ENCODE data around the gene MYO10. TPM values are rescaled to one million over a fixed set of nuclear protein-coding genes. Genes with fewer than 3 reads are reported as not detected.

MYO10 gene
- total RNA-seq, 1 experiment from 2014 or later, result 202 TPM

- CTCF ChIA-PET, result interaction anchor here (0.5 kb wide), 1 partner anchor 324 kb away, joined by 3 read pairs; no protein-coding TSS in a partner anchor
Measured at GRCh38 chr5:16853518-16853917, 82.6 kb downstream of the MYO10 start.

GRCh38 chr5:16852251-16853005 lies 83.7 kb downstream of the MYO10 start:
- Histone ChIP-seq H3K4me1 (ENCODE audit: insufficient read depth, low read length, poor library complexity, severe bottlenecking) (peaks cover 61% of the 10 kb centered on the region), H3K9me3 (ENCODE audit: low read depth, low read length, poor library complexity, severe bottlenecking) (no peaks in the 10 kb centered on the region), H3K4me3 (ENCODE audit: low read depth, low read length, poor library complexity, severe bottlenecking) (no peak overlapping the region), H3K27me3 (replicated peaks; ENCODE audit: insufficient read depth, low read depth, low read length, poor library complexity) (no peaks in the 10 kb centered on the region), H3K27ac (ENCODE audit: low read depth, low read length, poor library complexity, severe bottlenecking) (peak overlapping the region; percentile 11), H3K36me3 (ENCODE audit: insufficient read depth, low read length, poor library complexity, severe bottlenecking) (peaks cover 4% of the 10 kb centered on the region)
- CTCF ChIA-PET, result no interaction called here
- POLR2A ChIA-PET (ENCODE audit: low non-redundant PET), result interaction anchor here (0.6 kb wide), 1 partner anchor 348 kb away, joined by 4 read pairs; no protein-coding TSS in a partner anchor
- TF ChIP-seq CTCF (conservative IDR thresholded peaks at IDR 0.05; ENCODE audit: low read depth, low read length) (no peak), EZH2 (IDR thresholded peaks at IDR 0.05; ENCODE audit: borderline replicate concordance, low read depth, low read length, poor library complexity, severe bottlenecking) (no peak)
- no TSS peak for BruUV-seq (replicated peaks)
- no peak for DNase-seq (ENCODE audit: low spot score)
- intact Hi-C loops (cut with micrococcal nuclease; ENCODE audit: unreplicated experiment), result no loop called here

More at GRCh38 chr5:16853518-16853917, 82.6 kb downstream of the MYO10 start:
- peak overlapping the region; percentile 33 for H3K27ac ChIP-seq (ENCODE audit: low read depth, low read length, poor library complexity, severe bottlenecking)
- H3K36me3 ChIP-seq (ENCODE audit: insufficient read depth, low read length, poor library complexity, severe bottlenecking), result peaks cover 4% of the 10 kb centered on the region
- no peaks in the 10 kb centered on the region for H3K27me3 ChIP-seq (replicated peaks; ENCODE audit: insufficient read depth, low read depth, low read length, poor library complexity)
- no peak overlapping the region for H3K4me3 ChIP-seq (ENCODE audit: low read depth, low read length, poor library complexity, severe bottlenecking)
- no peaks in the 10 kb centered on the region for H3K9me3 ChIP-seq (ENCODE audit: low read depth, low read length, poor library complexity, severe bottlenecking)
- BruUV-seq (replicated peaks), result no TSS peak
- intact Hi-C loops (cut with micrococcal nuclease; ENCODE audit: unreplicated experiment), result no loop called here
- TF ChIP-seq CTCF (conservative IDR thresholded peaks at IDR 0.05; ENCODE audit: low read depth, low read length) (no peak), EZH2 (IDR thresholded peaks at IDR 0.05; ENCODE audit: borderline replicate concordance, low read depth, low read length, poor library complexity, severe bottlenecking) (no peak)
- H3K4me1 ChIP-seq (ENCODE audit: insufficient read depth, low read length, poor library complexity, severe bottlenecking), result peaks cover 72% of the 10 kb centered on the region
- no peak for DNase-seq (ENCODE audit: low spot score)
- POLR2A ChIA-PET (ENCODE audit: low non-redundant PET), result interaction anchor here (0.6 kb wide), 1 partner anchor 31 kb away, joined by 6 read pairs; no protein-coding TSS in a partner anchor

GRCh38 chr5:16849775-16850174 lies 86.3 kb downstream of the MYO10 start:
- intact Hi-C loops (cut with micrococcal nuclease; ENCODE audit: unreplicated experiment), result no loop called here
- no TSS peak for BruUV-seq (replicated peaks)
- Histone ChIP-seq H3K9me3 (ENCODE audit: low read depth, low read length, poor library complexity, severe bottlenecking) (no peaks in the 10 kb centered on the region), H3K36me3 (ENCODE audit: insufficient read depth, low read length, poor library complexity, severe bottlenecking) (peaks cover 11% of the 10 kb centered on the region), H3K4me3 (ENCODE audit: low read depth, low read length, poor library complexity, severe bottlenecking) (no peak overlapping the region), H3K27me3 (replicated peaks; ENCODE audit: insufficient read depth, low read depth, low read length, poor library complexity) (no peaks in the 10 kb centered on the region), H3K27ac (ENCODE audit: low read depth, low read length, poor library complexity, severe bottlenecking) (peak overlapping the region; percentile 7), H3K4me1 (ENCODE audit: insufficient read depth, low read length, poor library complexity, severe bottlenecking) (peaks cover 41% of the 10 kb centered on the region)
- POLR2A ChIA-PET (ENCODE audit: low non-redundant PET), result no interaction called here
- TF ChIP-seq CTCF (conservative IDR thresholded peaks at IDR 0.05; ENCODE audit: low read depth, low read length), result no peak
- no peak for TF ChIP-seq EZH2 (IDR thresholded peaks at IDR 0.05; ENCODE audit: borderline replicate concordance, low read depth, low read length, poor library complexity, severe bottlenecking)
- DNase-seq (ENCODE audit: low spot score), result no peak
- CTCF ChIA-PET, result no interaction called here

Data from A673 (cell line).